D341Med (cell line): ENCODE data around the gene EXOSC7.

Experiments used
- DNase-seq: peaks from one replicate; pipeline ENCODE4 v3.0.0; 2012; ENCODE audit warnings: low spot score

The EXOSC7 gene

DNA sequence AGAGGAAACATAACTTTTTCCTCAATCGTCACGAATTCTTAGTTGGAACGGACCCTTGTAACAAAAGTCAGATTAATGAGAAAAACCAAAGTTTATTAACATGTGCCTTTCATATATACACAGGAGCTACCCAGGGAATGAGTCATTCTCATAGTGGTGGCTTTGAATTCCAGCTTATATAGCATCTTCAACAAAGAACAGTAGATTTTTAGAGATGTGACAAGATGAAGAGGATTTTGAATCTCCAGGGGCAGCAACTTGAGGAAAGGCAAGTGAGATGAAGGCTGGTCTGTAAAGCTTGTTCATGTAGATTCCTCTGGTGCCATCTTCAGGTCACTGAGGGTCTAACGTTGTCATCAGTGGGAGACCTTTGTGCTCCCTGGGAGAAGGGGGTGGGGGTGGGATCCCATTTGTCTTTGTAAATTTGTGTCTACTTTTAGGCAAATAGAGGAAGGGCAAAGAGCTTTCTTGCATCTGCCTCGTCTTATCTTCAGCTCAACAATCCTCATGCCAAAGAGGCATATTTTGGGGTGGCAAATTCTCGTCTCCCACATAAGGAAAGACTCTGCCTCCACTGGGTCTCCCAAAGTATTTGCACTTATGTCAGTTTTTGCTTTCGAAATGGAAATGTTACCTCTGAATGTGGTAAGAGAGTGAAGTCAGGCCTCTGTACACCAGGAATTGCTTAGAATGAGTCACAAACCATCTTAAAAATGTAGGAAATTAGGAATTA lies 79.5 kb downstream of the EXOSC7 start:
- DNase-seq: no peak

DNA sequence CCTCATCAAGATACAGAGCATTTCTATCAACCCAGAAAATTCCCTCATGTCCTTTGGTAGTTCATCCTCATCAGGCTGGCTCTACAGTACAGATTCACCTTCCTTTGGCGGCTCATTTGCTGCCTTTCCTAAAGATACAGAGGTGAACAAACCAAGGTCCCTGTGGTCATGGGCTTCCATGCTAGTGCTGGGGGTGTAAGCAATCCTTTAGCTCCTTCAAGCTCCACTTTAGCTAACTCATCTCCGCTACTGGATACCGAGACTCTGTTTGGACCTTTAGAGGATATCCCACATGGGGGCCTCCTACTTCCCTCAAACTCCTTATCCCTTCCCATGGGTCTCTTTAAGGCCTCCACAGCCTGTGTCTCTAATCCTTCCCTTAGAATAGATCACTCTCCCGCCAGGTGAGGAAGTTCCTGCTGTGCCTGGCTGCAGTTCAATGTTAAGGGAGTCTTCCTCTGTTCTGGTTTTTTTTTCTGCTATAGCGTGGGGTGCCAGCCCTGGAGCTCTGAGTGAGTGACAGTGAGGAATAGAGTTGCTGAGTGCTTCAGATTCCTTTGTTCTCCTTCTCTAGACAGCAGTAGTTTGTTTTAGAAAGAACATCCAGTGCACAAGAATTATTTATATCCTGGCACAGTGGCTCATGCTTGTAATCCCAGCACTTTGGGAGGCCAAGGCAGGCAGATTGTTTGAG lies 80.7 kb downstream of the EXOSC7 start:
- DNase-seq: no peak

DNA sequence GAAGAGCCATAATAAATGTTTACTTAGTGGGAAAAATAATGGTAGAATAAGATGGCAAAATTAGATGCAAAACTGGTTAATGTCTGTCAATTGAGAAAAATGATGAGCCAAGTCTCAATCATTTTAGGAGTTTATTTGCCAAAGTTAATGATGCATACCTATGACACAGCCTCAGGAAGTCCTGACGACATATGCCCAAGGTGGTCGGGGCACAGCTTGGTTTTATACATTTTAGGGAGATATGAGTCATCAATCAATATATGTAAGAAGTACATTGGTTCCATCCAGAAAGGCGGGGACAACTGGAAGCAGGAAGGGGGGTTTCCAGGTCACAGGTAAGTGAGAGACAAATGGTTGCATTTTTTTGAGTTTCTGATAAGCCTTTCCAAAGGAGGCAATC lies 81.5 kb downstream of the EXOSC7 start:
- DNase-seq: no peak

DNA sequence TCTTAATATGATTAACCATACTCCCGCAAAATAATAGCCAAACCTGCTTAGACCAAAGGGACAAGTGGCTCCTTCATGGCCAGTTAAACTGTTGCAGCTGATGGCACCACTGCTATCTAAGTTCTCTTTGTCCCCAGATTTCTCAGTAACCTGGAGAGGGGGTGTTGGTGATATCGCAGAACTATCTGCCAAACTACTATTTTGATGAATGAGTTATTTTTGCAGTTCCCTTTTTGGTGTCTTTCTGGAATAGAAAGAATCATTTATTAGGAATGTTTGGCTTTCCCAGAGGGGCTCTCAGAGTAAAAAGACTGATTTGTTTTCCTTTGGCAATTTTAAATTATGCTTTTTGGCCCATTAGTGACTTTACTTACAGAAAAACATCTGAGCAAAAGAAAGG lies 83.1 kb downstream of the EXOSC7 start:
- DNase-seq: no peak

DNA sequence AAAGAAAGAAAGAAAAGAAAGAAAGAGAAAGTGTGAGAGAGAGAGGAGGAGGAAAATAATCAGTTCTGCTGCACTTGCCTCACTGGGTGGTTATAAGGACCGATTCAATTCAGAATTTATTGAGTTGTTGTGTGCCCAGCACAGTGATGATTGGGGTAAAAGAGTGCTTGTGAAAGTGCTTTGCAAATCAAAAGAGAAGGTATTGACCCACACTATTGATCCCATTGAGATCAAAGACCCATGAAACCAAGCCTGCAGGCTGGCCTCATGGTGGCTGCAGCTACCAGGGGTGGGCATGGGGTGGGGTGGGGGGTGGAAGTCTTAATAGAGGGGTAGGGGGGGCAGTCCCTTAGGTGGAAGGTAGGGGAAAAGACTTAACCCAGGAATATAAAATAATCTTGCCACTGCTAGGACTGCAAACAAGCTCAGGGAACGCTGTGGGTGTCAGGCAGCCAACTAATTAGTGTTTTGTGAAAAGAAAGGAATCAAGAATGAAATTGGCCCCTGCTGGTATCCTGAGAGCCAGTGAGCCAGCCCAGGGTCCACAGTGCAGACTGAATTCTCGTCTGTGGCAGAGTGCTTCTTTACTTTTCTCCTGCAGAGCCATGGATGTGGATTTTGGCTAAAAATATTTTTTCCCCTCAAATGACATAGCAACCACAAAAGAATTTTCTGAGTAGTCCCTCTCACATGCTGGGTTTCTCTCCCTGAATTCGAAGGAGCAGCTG lies 84.3 kb downstream of the EXOSC7 start:
- no peak for DNase-seq
